KG1 (cell line): ENCODE measurements around the gene NDUFA11.
"Not testable (repeated sequence)": the region's sequence is repeated elsewhere in the genome, so short reads cannot be mapped to it uniquely, and the experiment has no call there.

Experiments
- DNase-seq: peaks from one replicate; lab custom pipeline; 2025; lab: John Stamatoyannopoulos, UW

Gene NDUFA11

DNA sequence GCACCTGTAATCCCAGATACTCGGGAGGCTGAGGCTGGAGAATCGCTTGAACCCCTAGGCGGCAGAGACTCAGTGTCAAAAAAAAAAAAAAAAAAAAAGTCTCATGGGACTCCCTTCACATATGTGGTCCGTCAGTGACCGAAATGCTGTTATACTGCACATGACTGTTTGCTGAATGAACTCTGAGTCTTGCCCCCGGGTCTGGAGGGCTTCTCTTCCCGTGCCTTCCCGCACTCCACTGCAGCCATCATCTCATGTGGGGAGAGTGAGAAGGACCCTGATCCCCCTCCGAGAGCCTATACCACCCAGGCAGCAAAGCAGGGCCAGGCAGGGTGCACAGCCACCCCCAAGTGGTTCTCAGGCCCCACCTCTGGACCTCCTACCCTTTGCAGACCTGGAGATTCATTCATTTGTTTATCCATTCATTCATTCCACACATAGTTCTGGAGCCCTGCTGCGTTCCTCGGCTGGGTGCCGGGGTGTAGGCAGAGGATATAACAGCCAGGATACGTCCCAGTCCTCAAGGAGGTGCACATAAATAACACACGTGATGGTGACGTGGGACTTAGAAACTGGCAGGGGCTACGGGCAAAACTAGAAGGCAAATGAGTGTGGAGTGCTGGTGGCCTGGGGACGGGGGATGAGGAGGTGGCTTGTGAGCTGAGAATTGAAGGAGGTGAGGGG, 14.2 kb downstream of the NDUFA11 start:
- no peak for DNase-seq

GRCh38 chr19:5884065-5884811, 19.4 kb downstream of the NDUFA11 start:
- not testable (repeated sequence) for DNase-seq

GRCh38 chr19:5883157-5883873, 20.3 kb downstream of the NDUFA11 start:
- not testable (repeated sequence) for DNase-seq

GRCh38 chr19:5882421-5882968, 21.1 kb downstream of the NDUFA11 start:
- DNase-seq: no peak

- DNase-seq: no peak
Measured at GRCh38 chr19:5881543-5882299, 21.9 kb downstream of the NDUFA11 start.

- DNase-seq: no peak
Measured at GRCh38 chr19:5880604-5881078, 22.9 kb downstream of the NDUFA11 start.

DNA sequence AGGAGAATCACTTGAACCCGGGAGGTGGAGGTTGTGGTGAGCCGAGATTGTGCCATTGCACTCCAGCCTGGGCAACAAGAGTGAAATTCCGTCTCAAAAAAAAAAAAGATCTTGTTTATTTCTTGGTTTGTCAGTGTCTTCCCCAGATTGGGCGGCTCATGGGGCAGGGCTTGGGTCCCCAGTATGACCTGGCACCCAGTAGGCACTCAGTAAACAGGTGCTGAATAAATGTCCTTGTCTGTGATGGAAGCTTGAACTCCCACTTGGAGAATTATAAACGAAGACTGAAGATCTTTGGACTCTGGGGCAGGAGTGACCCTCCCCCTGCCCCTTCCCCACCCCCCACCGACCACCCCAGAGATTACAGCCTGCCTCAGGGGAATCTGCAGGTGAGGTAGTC, 23.4 kb downstream of the NDUFA11 start:
- no peak for DNase-seq

DNA sequence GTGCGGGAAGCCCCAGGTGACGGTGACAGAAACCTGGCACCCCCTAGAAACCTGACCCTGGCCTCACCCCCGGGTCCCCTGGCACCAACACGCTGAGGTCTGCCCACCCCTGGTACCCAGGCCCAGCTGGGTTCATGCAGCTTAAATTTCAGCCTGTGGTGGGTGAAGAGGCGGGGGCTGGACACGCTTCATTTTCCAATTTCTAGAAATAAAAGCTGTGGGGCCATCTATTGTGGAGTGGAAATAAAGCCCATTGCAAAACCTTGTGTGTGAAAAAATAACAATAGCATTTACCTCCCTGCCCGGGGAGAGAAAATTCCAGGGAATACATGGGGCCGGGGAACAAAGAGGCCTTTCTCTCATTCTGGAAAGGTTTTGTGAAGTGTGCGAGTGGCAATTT, 25.7 kb downstream of the NDUFA11 start:
- DNase-seq: no peak

- no peak for DNase-seq
Measured at GRCh38 chr19:5877427-5877826, 26.2 kb downstream of the NDUFA11 start.

DNA sequence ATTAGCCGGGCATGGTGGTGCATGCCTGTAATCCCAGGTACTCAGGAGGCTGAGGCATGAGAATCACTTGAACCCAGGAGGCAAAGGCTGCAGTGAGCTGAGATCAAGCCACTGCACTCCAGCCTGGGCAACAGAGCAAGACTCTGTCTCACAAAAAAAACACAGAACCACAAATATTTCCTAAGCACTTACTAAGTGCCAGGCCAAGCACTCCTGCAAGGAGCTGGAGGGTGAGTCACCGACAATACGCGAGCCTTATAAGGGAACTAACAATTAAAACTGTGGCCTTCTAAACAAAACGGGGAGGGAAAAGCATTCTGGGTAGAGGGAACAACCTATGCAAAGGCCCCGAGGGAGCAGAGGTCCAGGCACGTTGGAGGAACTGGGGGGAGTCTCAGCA, 29.1 kb downstream of the NDUFA11 start:
- not testable (repeated sequence) for DNase-seq

GRCh38 chr19:5873617-5874199, 29.9 kb downstream of the NDUFA11 start:
- no peak for DNase-seq

DNA sequence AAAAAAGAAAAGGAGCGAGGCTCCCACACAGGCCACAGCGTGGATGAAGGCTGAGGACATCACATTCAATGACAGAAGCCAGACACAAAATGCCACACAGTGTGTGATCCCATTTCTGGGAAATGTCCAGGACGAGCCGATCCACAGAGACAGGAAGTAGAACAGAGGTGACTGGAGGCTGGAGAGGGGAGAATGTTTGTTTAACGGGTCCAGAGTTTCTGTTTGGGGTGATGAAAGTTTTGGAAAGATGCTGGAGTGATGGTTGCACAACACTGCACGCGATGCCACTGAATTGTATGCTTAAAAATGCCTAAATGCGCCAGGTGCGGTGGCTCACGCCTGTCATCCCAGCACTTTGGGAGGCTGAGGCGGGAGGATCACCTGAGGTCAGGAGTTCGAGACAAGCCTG, 32.6 kb downstream of the NDUFA11 start:
- DNase-seq: no peak

DNA sequence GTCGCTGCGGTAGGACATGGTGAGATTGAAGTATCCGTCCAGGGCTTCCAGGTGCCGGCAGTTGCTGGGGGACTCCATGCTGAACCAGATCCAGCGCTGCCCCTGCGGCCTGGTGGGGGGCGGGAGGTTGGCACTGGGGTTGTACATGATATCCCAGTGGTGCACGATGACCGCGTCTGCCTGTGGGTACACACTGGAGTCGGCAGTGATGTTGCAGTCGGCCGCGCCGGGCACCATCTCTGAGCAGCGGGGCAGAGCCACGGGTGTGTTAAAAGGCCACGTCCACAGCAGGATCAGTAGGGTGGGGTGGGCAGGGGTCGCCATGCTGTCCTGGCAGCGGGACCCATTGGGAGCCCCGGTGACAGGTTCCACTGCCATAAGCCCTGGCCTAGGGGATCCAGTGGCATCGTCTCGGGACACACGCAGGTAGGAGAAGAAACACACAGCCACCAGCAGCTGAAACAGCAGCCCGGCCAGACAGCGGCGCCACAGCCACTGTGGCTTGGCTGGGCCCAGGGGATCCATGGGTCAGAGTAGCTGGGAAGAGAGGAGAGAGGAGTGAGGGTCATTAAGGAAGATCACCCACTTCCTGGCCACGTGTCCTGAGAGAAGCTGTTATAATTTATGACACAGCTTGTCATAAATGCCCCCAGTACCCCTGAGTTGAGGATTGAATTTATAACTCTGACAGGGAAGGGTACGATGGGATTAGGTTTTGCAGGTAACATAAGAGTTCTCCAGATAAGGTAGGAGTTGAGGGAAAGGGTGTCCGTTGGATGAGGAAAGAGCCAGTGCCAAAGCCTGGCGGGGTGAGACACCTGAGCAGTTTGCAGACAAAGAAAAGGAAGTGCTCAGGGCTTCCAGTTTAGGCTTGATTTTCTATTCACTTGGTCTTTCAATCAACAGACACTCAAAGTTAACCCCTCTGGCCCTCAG, 36.1 kb downstream of the NDUFA11 start:
- DNase-seq: no peak

DNA sequence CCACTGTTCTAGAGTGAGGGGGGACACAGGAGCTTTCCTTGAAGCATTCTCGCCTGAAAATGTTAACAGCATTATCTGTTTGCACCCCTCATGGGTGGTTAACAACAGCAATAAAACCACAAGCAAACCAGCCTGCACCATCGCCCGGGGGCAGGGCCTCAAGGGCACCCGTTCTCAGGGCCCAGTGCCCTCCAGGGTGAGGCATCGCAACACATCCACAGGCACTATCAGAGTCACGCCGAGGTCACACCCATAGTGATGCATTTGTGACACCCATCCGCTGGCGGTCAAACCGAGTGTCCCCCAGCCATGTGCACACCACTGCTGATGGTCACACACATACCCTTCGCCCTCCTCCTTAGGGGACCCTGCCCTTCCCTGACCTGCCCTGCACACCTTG, 37.8 kb downstream of the NDUFA11 start:
- DNase-seq: no peak

DNA sequence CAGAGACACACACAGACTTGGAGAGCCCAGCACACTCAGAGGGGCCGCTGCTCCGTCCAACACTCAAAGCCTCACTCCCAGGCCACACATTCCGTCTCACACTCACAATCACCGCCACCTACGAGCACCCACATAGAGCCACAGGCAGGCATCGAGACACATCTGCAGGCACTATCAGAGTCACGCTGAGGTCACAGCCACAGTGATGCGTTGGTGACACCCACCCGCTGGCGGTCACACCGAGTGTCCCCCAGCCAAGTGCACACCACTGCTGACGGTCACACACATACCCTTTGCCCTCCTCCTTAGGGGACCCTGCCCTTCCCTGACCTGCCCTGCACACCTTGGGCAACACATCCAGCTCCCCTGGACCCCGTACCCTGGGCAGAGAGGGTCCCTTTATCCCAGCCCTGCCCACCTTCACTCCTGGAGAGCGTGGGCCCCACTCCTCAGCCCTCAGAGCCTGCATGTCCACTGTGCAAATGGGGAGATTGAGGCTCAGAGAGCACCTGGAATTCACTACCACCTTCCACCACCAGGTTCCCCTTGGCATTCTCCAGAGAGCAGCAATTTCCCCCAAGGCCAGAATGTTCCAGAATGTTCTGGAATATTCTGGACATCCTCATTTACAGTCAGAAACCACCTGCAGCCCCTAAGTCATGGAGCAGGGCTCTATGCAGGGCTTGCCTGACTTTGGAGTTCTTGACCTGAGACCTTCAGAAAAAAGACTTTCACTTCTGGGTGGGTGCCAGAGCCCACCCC, 38.7 kb downstream of the NDUFA11 start:
- DNase-seq: no peak

DNA sequence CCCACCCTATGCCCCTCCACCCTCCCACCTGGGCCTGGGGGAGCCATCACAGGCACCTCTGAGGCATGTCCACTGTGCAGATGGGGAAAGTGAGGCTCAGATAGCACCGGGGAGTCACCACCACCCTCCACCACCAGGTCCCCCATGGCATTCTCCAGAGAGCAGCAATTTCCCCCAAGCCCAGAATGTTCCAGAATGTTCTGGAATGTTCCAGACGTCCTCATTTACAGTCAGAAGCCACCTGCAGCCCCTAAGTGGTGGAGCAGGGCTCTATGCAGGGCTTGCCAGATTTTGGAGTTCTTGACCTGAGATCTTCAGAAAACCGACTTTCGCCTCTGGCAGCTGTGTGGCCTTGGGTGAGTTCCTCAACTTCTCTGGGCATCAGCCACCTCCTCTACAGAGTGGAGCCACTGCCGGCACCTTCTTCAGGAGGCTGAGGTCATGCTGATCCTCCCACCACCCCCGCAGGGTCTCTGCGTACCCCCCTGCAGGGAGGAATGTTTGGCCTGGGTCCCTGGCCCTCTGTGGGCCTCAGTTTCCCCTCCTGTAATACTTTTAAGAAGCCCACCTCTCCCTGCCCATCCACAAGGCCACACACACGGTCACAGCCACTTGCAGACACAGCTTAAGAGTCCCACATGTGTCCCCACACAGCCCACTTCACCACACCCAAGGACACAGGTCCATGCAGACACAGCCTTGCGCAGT, 39.4 kb downstream of the NDUFA11 start:
- DNase-seq: no peak

DNA sequence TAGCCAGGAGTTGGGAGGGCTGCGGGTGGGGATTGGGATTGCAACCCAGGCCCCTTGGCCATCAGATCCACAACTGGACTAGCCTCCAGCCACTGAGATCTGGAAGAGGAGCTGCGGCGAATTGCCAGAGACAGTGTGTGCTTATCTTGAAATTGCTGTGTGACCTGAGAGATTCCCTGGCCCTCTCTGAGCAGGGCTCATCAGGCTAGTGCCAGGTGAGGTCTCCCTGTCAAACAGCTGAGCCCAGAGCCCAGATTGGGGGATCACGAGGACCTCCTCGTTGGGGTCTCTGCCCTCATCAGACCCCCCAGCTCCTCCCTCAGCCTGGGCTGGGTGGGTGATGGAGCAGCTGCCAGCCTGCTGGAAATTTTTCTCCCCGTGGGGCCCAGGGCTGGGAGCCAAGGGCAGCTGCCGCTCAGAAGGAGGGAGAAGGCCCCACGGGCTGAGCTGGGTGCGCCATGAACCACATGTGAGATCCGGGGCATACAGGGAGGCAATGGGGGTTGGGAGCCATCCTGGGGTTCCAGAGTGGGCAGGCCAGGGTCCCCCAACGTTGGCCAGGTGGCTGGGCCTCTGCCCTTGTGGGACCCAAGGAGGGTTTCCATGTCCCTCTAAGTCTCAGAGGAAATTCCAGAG, 40.4 kb downstream of the NDUFA11 start:
- no peak for DNase-seq
